GM23248 (cell line): ENCODE measurements around the gene CLDN17. TPM values are rescaled to one million over a fixed set of nuclear protein-coding genes. Genes with fewer than 3 reads are reported as not detected.

Source experiments
- DNase-seq: peaks from one replicate; pipeline ENCODE4 v3.0.0-alpha.2; 2015
- H2AFZ ChIP-seq: fragments of 200-600 bp; sonication (generic); 2 replicates; pipeline ENCODE4 v1.6.1; 2016; ENCODE audit warnings: antibody characterized with exemption
- H3F3A ChIP-seq: fragments of 200-600 bp; sonication (generic); 2 replicates; pipeline ENCODE4 v1.6.1; 2016; ENCODE audit warnings: mild to moderate bottlenecking, antibody characterized with exemption, mixed run types; ENCODE audit not compliant: insufficient read depth
- H3K27ac ChIP-seq: fragments of 200-600 bp; sonication (generic); 2 replicates; pipeline ENCODE4 v1.5.1; 2016; ENCODE audit warnings: mild to moderate bottlenecking
- H3K27me3 ChIP-seq: fragments of 200-600 bp; sonication (generic); replicated peaks from 2 replicates; pipeline ENCODE4 v1.6.1; 2016; ENCODE audit warnings: mild to moderate bottlenecking; ENCODE audit not compliant: insufficient read depth
- H3K36me3 ChIP-seq: fragments of 200-600 bp; sonication (generic); 2 replicates; pipeline ENCODE4 v1.6.1; 2016; ENCODE audit warnings: low read depth, mild to moderate bottlenecking
- H3K4me1 ChIP-seq: fragments of 200-600 bp; sonication (generic); 2 replicates; pipeline ENCODE4 v1.6.1; 2016; ENCODE audit warnings: mild to moderate bottlenecking; ENCODE audit not compliant: insufficient read depth
- H3K4me2 ChIP-seq: fragments of 200-600 bp; sonication (generic); one replicate; pipeline ENCODE4 v1.6.1; 2016; ENCODE audit warnings: mild to moderate bottlenecking; ENCODE audit not compliant: unreplicated experiment
- H3K4me3 ChIP-seq: fragments of 200-600 bp; sonication (generic); 2 replicates; pipeline ENCODE4 v1.5.1; 2016; ENCODE audit warnings: mild to moderate bottlenecking
- H3K79me2 ChIP-seq: fragments of 200-600 bp; sonication (generic); 2 replicates; pipeline ENCODE4 v1.6.1; 2016; ENCODE audit warnings: mild to moderate bottlenecking; ENCODE audit not compliant: insufficient read depth
- H3K9ac ChIP-seq: fragments of 200-600 bp; sonication (generic); 2 replicates; pipeline ENCODE4 v1.6.1; 2016; ENCODE audit warnings: mild to moderate bottlenecking
- H3K9me2 ChIP-seq: fragments of 200-600 bp; sonication (generic); 2 replicates; pipeline ENCODE4 v1.6.1; 2016; ENCODE audit warnings: mixed run types, mild to moderate bottlenecking, moderate library complexity; ENCODE audit not compliant: insufficient read depth
- H3K9me3 ChIP-seq: fragments of 200-600 bp; sonication (generic); one replicate; pipeline ENCODE4 v1.6.1; 2017; ENCODE audit warnings: low read depth
- H4K20me1 ChIP-seq: fragments of 200-600 bp; sonication (generic); 2 replicates; pipeline ENCODE4 v1.6.0; 2016; ENCODE audit not compliant: insufficient read depth
- EZH2 ChIP-seq: fragments of 200-600 bp; sonication (generic); IDR thresholded peaks from 2 replicates; pipeline ENCODE4 v1.6.1; 2018; ENCODE audit warnings: antibody characterized with exemption, mild to moderate bottlenecking; ENCODE audit not compliant: insufficient read depth, poor library complexity, severe bottlenecking
- EZH2phosphoT487 ChIP-seq: fragments of 200-600 bp; sonication (generic); IDR thresholded peaks from 2 replicates; pipeline ENCODE4 v1.6.1; 2018; ENCODE audit warnings: antibody characterized with exemption, moderate library complexity, mild to moderate bottlenecking, low read depth; ENCODE audit not compliant: insufficient read depth
- WGBS, 2 experiments: methylation state at CpG; one replicate each; pipeline ENCODE4 v1.1.6; 2015 to 2017; ENCODE audit warnings: low lambda C conversion rate in 2 of 2, low coverage in 1 of 2; ENCODE audit errors: missing lambda C conversion rate in 2 of 2; 5-methylcytosine and 5-hydroxymethylcytosine counted together
- in situ Hi-C: fragments of 300-500 bp; cut with MboI; formaldehyde crosslinking; loops from 2 replicates; pipeline ENCODE4 v1.15.0; 2020
- polyA plus RNA-seq: library from polyadenylated mRNA; unstranded; fragments of >200 nt; fragmentation: Nextera tagmentation; extraction: Ambion mirVana; gene quantifications from 2 replicates; pipeline ENCODE4 v1.2.1, GENCODE V29; 2016
- total RNA-seq: library from RNA; depleted of rRNA; stranded (reverse); fragments of >200 nt; shearing (Covaris generic); gene quantifications from 2 replicates; pipeline ENCODE4 v1.2.3, GENCODE V29; 2014

The CLDN17 gene
- total and polyA plus RNA-seq, 2 experiments from 2014 or later, result not detected

DNA sequence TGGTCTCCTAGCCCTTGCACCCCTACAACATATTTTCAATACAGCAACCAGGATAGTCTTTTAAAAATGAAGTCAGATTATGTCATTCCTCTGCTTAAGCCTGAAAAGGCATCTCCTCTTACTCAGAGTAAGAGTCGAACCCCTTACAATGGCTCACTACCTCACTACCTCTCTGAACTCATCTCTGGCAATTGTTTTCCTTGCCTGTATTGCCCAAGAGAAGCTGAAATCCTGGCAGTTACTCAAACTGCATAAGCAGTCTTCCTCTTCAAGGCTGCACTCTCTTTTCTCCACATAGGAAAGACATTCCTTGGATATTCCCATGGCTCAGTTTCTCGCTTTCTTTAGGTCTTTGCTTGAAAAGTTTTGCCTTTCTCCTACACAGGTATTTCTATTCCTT lies 26.6 kb upstream of the CLDN17 start:
- H3K4me1 ChIP-seq, result no peaks in the 10 kb centered on the region
- no peak overlapping the region for H3K4me3 ChIP-seq
- in situ Hi-C loops, result no loop called here
- H4K20me1 ChIP-seq, result no peaks in the 10 kb centered on the region
- H3K9ac ChIP-seq, result no peak overlapping the region
- no peaks in the 10 kb centered on the region for H3K9me2 ChIP-seq
- H2AFZ ChIP-seq, result no peak overlapping the region
- H3K79me2 ChIP-seq, result no peaks in the 10 kb centered on the region
- WGBS, 2 experiments, result 68 to 71% methylated on average over 2 of the region's 2 CpGs
- H3K27ac ChIP-seq, result no peak overlapping the region
- no peak overlapping the region for H3K4me2 ChIP-seq
- H3K27me3 ChIP-seq, result peaks cover 4% of the 10 kb centered on the region; the same call in 1 of the 2 replicates
- no peak for TF ChIP-seq EZH2phosphoT487
- DNase-seq, result no peak
- H3K36me3 ChIP-seq, result no peaks in the 10 kb centered on the region
- no peaks in the 10 kb centered on the region for H3K9me3 ChIP-seq
- no peaks in the 10 kb centered on the region for H3F3A ChIP-seq

DNA sequence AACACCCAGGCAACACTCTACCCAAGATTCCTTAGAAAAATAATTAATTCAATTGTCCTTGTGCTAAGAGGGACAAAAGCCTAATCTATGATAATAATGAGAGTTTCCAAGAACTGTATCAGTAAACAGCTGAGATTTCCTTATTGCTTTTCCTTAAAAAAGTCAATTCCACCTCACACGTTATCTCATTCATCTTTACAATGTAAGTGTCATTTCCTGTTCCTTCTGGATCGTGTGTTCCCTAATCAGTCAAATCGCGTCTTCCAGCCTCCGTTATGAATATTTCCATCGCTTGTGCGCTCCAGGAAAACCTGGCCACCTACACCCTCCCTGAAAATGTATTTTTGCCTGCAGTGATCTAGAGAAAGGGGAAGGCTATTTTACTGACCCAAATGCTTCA lies 23.9 kb upstream of the CLDN17 start:
- H3K27ac ChIP-seq, result no peak overlapping the region
- no peaks in the 10 kb centered on the region for H3K9me2 ChIP-seq
- no peaks in the 10 kb centered on the region for H3K79me2 ChIP-seq
- no peak overlapping the region for H2AFZ ChIP-seq
- no peak overlapping the region for H3K9ac ChIP-seq
- no peak overlapping the region for H3K4me2 ChIP-seq
- no peak for TF ChIP-seq EZH2
- H3K4me3 ChIP-seq, result no peak overlapping the region
- no peaks in the 10 kb centered on the region for H3K9me3 ChIP-seq
- H3K4me1 ChIP-seq, result no peaks in the 10 kb centered on the region
- WGBS, 2 experiments, result 81 to 87% methylated on average over 7 of the region's 7 CpGs
- no peak for DNase-seq
- H3K27me3 ChIP-seq, result no peaks in the 10 kb centered on the region
- no peaks in the 10 kb centered on the region for H3K36me3 ChIP-seq
- no peaks in the 10 kb centered on the region for H4K20me1 ChIP-seq
- in situ Hi-C loops, result no loop called here
- no peaks in the 10 kb centered on the region for H3F3A ChIP-seq

DNA sequence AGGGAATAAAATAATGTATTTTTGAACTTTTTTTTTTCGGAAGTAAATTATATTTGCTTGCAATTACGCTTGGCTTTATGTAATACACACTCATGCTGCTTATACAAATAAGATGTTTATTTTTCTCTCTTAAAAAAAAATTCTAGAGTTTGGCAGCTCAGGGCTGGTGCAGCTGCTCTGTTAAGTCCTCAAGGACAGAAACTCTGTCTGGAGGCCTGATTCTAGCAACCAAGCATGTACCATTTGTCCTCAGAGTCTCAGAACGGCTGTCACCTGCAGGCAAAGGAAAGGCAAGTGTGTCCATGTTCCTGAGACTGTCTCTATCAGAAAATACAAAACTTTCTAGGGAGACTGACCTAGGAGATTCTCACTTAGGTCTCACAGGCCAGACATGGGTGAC lies 23.2 kb upstream of the CLDN17 start:
- WGBS, 2 experiments, result 41 to 55% methylated on average over 3 of the region's 3 CpGs
- in situ Hi-C loops, result no loop called here
- Histone ChIP-seq H3K9ac (no peak overlapping the region), H4K20me1 (no peaks in the 10 kb centered on the region), H3K27me3 (no peaks in the 10 kb centered on the region), H3K79me2 (no peaks in the 10 kb centered on the region), H3K9me2 (no peaks in the 10 kb centered on the region), H3K9me3 (no peaks in the 10 kb centered on the region), H3K4me1 (no peaks in the 10 kb centered on the region), H3K36me3 (no peaks in the 10 kb centered on the region), H2AFZ (no peak overlapping the region), H3K4me2 (no peak overlapping the region), H3K4me3 (no peak overlapping the region), H3K27ac (no peak overlapping the region), H3F3A (no peaks in the 10 kb centered on the region)
- no peak for DNase-seq
- no peak for TF ChIP-seq EZH2phosphoT487
- no peak for TF ChIP-seq EZH2

DNA sequence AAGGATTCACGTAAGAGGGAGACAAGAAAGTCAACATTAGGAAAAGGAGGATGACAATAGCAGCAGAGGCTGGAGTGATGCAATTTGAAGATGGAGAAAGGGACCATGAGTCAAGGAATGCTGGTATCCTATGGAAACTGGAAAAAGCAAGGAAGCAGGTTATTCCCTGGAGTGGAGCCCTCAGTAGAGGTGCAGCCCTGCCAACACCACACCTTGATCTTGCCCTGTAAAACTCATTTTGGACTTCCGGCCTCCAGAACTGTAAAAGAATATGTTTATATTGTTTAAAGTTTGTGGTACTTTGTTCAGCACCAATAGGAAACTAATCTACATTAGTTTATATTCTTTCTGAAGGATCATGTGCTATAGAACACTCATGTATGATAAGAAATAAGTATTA lies 19.6 kb upstream of the CLDN17 start:
- Histone ChIP-seq H2AFZ (no peak overlapping the region), H3K27ac (no peak overlapping the region), H3K79me2 (no peaks in the 10 kb centered on the region), H3K9me2 (no peaks in the 10 kb centered on the region), H3K27me3 (no peaks in the 10 kb centered on the region), H3K4me3 (no peak overlapping the region), H3K4me1 (no peaks in the 10 kb centered on the region), H3F3A (no peaks in the 10 kb centered on the region), H3K9me3 (no peaks in the 10 kb centered on the region), H4K20me1 (no peaks in the 10 kb centered on the region), H3K36me3 (no peaks in the 10 kb centered on the region), H3K9ac (no peak overlapping the region), H3K4me2 (no peak overlapping the region)
- in situ Hi-C loops, result no loop called here
- DNase-seq, result no peak
- 63 to 77% methylated on average over 2 of the region's 2 CpGs for WGBS, 2 experiments
- no peak for TF ChIP-seq EZH2
- TF ChIP-seq EZH2phosphoT487, result no peak

DNA sequence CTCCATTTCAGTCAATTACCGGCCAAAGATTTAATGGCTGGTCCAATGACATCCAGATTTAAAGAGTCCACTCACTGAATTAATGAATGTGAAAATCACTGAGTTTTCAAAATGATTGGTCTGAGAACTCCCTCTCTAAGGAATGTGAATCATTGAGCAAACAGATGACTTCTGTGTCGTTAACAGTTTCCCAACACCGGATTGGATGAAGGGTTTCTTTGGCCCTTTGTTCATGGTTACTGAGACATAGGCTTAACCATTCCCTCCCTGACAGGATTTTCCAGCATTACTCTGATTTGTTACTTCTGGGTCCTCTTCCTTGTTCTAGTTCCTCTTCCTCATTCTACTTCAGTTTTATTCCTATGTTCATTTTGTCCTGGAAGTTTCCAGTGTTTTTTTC lies 1.5 kb upstream of the CLDN17 start:
- H3K4me1 ChIP-seq, result no peaks in the 10 kb centered on the region
- TF ChIP-seq EZH2 (no peak), EZH2phosphoT487 (no peak)
- no peak overlapping the region for H3K9ac ChIP-seq
- no peaks in the 10 kb centered on the region for H3K79me2 ChIP-seq
- H3K9me3 ChIP-seq, result no peaks in the 10 kb centered on the region
- H4K20me1 ChIP-seq, result no peaks in the 10 kb centered on the region
- H3K27ac ChIP-seq, result no peak overlapping the region
- no peaks in the 10 kb centered on the region for H3K9me2 ChIP-seq
- no peaks in the 10 kb centered on the region for H3K27me3 ChIP-seq
- H2AFZ ChIP-seq, result no peak overlapping the region
- H3F3A ChIP-seq, result no peaks in the 10 kb centered on the region
- H3K4me3 ChIP-seq, result no peak overlapping the region
- no peaks in the 10 kb centered on the region for H3K36me3 ChIP-seq
- 50 to 51% methylated on average over 3 of the region's 3 CpGs for WGBS, 2 experiments
- in situ Hi-C loops, result no loop called here
- DNase-seq, result no peak
- H3K4me2 ChIP-seq, result no peak overlapping the region
